Progenitor cell of endocrine pancreas (in vitro differentiated cells): ENCODE results near the gene RSBN1L. TPM values are rescaled to one million over a fixed set of nuclear protein-coding genes. Genes with fewer than 3 reads are reported as not detected.

Experiments
- DNase-seq: peaks from one replicate; pipeline ENCODE4 v3.0.0; 2021; ENCODE audit warnings: low spot score; ENCODE audit not compliant: unreplicated experiment
- H3K27ac Mint-ChIP-seq: 2 replicates; pipeline ENCODE4 v1.8.0; 2021; ENCODE audit warnings: mild to moderate bottlenecking, moderate library complexity, mixed read lengths
- H3K27me3 Mint-ChIP-seq: 2 replicates; pipeline ENCODE4 v1.8.0; 2021; ENCODE audit warnings: mixed read lengths
- H3K36me3 Mint-ChIP-seq: 2 replicates; pipeline ENCODE4 v1.8.0; 2022; ENCODE audit warnings: mixed read lengths; ENCODE audit not compliant: insufficient read depth
- H3K4me1 Mint-ChIP-seq: 2 replicates; pipeline ENCODE4 v1.8.0; 2021; ENCODE audit warnings: low read depth, mixed read lengths
- H3K4me3 Mint-ChIP-seq: 2 replicates; pipeline ENCODE4 v1.8.0; 2021; ENCODE audit warnings: low read depth, mild to moderate bottlenecking, moderate library complexity, mixed read lengths
- H3K9me3 Mint-ChIP-seq: 2 replicates; pipeline ENCODE4 v1.8.0; 2021; ENCODE audit warnings: low read depth, mixed read lengths
- CTCF ChIP-seq: fragments of 200-600 bp; sonication (generic); IDR thresholded peaks from one replicate; pipeline ENCODE4 v1.5.0; 2021; ENCODE audit warnings: antibody characterized with exemption, mild to moderate bottlenecking; ENCODE audit not compliant: unreplicated experiment
- total RNA-seq: library from RNA; stranded (reverse); gene quantifications from 2 replicates; pipeline ENCODE4 v1.2.1, GENCODE V29; 2021

The RSBN1L gene
- total RNA-seq, 1 donor from 2014 or later, result 24.5 TPM

- H3K4me1 Mint-ChIP-seq, result peaks cover 36% of the 10 kb centered on the region
- no peak for TF ChIP-seq CTCF
- peak; percentile 42 for DNase-seq
- peak overlapping the region; percentile 96 for H3K27ac Mint-ChIP-seq
- no peaks in the 10 kb centered on the region for H3K27me3 Mint-ChIP-seq
- H3K4me3 Mint-ChIP-seq, result peak overlapping the region; percentile 98
- H3K9me3 Mint-ChIP-seq, result no peaks in the 10 kb centered on the region
- peaks cover 6% of the 10 kb centered on the region for H3K36me3 Mint-ChIP-seq
Observed at GRCh38 chr7:77696643-77697534, 630 bp downstream of the RSBN1L start.

- TF ChIP-seq CTCF, result no peak
- no peaks in the 10 kb centered on the region for H3K9me3 Mint-ChIP-seq
- H3K4me3 Mint-ChIP-seq, result peak overlapping the region; percentile 98
- no peak for DNase-seq
- peak overlapping the region; percentile 96 for H3K27ac Mint-ChIP-seq
- peaks cover 34% of the 10 kb centered on the region for H3K4me1 Mint-ChIP-seq
- H3K36me3 Mint-ChIP-seq, result peaks cover 7% of the 10 kb centered on the region
- no peaks in the 10 kb centered on the region for H3K27me3 Mint-ChIP-seq
Observed at GRCh38 chr7:77697535-77697831, 1.2 kb downstream of the RSBN1L start.

GRCh38 chr7:77698042-77698625 lies 1.9 kb downstream of the RSBN1L start:
- no peak for TF ChIP-seq CTCF
- H3K27ac Mint-ChIP-seq, result peak overlapping the region; percentile 96

GRCh38 chr7:77699056-77699455 lies 2.8 kb downstream of the RSBN1L start:
- Mint-ChIP-seq H3K27me3 (no peaks in the 10 kb centered on the region), H3K9me3 (no peaks in the 10 kb centered on the region), H3K4me3 (no peak overlapping the region), H3K27ac (no peak overlapping the region), H3K36me3 (peaks cover 6% of the 10 kb centered on the region), H3K4me1 (peaks cover 24% of the 10 kb centered on the region)
- DNase-seq, result no peak
- TF ChIP-seq CTCF, result no peak

More at GRCh38 chr7:77698042-77698625, 1.9 kb downstream of the RSBN1L start:
- Mint-ChIP-seq H3K4me1 (peaks cover 31% of the 10 kb centered on the region), H3K27me3 (no peaks in the 10 kb centered on the region), H3K9me3 (no peaks in the 10 kb centered on the region), H3K4me3 (peak overlapping the region; percentile 98), H3K36me3 (peaks cover 6% of the 10 kb centered on the region)
- DNase-seq, result no peak

GRCh38 chr7:77702513-77702912 lies 6.3 kb downstream of the RSBN1L start:
- H3K27ac Mint-ChIP-seq, result peak overlapping the region; percentile 9
- no peak for DNase-seq
- peaks cover 6% of the 10 kb centered on the region for H3K36me3 Mint-ChIP-seq
- TF ChIP-seq CTCF, result no peak
- H3K4me3 Mint-ChIP-seq, result no peak overlapping the region
- no peaks in the 10 kb centered on the region for H3K27me3 Mint-ChIP-seq
- H3K4me1 Mint-ChIP-seq, result peaks cover 22% of the 10 kb centered on the region
- no peaks in the 10 kb centered on the region for H3K9me3 Mint-ChIP-seq
